ENCODE results near the gene CAPN13.

Gene CAPN13

GRCh38 chr2:30764021-30764800 lies 43.0 kb downstream of the CAPN13 start:
- DNase-seq (ENCODE audit: low read depth) = no peak

- no peak for DNase-seq (ENCODE audit: low read depth)
Observed at GRCh38 chr2:30763151-30763660, 44.0 kb downstream of the CAPN13 start.

- no peak for DNase-seq (ENCODE audit: low read depth)
Observed at GRCh38 chr2:30761226-30761625, 46.0 kb downstream of the CAPN13 start.

GRCh38 chr2:30759481-30759880 lies 47.8 kb downstream of the CAPN13 start:
- no peak for DNase-seq (ENCODE audit: low read depth)

DNA sequence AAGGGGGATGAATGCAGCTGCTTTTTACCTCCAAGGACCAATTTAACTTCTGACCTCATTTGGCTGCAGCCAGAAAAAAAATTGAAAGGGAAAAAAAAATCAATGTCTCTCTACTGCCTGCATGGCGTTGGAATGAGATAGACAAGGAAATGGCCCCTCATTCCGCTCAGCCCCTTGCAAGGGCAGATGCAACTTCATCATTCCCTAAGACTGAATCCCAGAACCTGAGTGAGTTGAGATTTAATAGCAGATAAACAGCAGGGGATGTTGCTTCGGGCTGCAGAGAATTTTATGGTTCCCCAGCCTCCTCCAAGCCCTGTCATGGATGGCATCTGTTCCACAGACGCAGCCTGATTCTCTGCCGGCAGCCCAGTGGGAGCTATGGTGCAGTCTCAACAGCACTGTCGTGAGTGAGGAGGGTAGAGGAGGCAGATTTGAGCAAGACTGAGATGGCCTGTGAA lies 49.0 kb downstream of the CAPN13 start:
- no peak for DNase-seq (ENCODE audit: low read depth)

DNA sequence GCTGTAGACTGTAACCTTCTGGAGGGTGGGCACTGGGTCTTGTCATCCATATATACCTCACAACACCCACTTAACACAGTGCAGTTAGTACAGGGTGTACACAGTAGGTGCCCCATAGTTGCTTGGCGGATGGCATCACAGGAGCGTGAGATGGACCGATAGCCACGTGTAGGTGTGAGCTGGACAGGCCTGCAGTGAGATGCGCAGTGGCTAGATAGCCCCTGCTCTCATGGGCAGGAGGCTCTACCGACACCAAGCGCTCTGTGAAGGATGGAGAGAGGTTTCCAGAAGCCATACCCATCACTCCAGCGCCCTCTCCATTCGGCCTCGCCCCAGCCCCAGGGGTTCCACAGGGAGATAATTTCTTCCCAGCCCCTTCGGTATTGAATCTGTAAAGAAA lies 49.5 kb downstream of the CAPN13 start:
- no peak for DNase-seq (ENCODE audit: low read depth)

DNA sequence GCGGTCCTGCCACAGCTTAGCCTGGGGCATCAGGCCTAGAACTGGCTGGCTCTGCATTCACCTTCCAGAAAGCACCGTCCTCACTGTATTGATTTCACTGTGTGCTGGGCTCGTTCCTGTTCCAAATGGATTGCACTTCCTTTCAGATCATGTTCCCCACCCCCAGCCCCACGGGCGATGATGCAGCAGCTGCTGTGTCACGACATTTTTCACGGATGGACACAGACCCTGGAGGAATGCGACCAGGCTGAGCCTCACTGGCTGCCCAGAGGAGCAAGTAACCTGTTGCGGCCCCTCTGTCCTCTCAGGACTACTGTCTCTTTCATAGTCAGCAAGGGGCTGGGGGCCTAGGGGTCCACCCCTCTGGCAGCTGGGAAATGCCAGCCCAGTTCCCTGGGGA lies 50.3 kb downstream of the CAPN13 start:
- DNase-seq (ENCODE audit: low read depth) = no peak

DNA sequence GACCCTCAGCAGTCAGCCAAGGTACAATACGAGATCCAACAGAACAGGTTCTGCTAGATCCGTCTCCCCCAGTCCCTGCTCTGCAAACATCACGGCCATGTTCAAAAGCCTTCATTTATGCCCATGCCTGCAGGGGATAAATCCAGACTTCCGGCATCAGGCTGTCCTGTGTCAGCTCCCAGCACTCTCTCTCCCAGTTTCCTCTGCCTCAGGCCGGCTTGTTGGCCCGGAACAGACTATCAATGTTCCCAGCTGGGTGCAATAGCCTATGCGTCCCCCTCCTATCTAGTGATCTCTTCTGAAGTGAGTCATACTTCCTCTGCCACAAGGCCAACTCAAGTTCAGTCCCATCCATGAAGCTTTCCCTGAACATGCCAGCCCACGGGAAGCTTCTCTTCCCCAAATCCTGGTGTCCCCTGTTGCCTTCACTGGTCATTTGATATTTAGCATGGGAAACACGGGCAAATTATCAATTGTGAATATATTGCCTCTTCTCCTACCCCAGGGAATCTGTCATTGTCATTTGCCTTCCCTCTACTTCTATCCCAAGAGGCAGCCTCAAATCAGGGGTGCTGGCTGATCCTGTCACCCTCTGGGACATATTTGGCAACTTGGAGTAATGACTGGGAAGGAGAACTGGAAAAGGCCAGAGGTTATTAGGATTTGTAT lies 51.1 kb downstream of the CAPN13 start:
- no peak for DNase-seq (ENCODE audit: low read depth)

GRCh38 chr2:30753630-30754029 lies 53.6 kb downstream of the CAPN13 start:
- no peak for DNase-seq (ENCODE audit: low read depth)

- no peak for DNase-seq (ENCODE audit: low read depth)
Observed at GRCh38 chr2:30752811-30753210, 54.4 kb downstream of the CAPN13 start.

DNA sequence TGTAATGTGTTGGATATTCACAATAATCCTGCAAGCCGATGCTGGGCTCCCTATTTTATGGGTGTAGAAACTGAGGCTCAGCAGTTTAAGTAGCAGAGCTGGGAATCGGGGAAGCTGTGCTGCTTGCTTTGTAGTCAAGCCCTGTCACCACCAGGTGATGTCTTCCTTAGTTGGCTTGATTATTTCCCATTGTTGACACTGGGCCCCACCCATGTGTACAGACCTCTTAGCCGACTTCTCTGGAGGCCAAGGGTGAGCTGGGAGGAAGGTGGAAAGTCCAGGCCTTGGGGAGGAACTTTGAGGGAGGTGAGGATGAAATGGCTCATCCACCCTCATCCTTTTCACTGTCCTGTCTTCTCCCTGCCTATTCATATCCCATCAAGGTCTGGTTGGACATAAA lies 60.0 kb downstream of the CAPN13 start:
- no peak for DNase-seq (ENCODE audit: low read depth)

GRCh38 chr2:30744823-30745222 lies 62.4 kb downstream of the CAPN13 start:
- DNase-seq (ENCODE audit: low read depth) = no peak

GRCh38 chr2:30741576-30741975 lies 65.7 kb downstream of the CAPN13 start:
- DNase-seq (ENCODE audit: low read depth) = no peak

DNA sequence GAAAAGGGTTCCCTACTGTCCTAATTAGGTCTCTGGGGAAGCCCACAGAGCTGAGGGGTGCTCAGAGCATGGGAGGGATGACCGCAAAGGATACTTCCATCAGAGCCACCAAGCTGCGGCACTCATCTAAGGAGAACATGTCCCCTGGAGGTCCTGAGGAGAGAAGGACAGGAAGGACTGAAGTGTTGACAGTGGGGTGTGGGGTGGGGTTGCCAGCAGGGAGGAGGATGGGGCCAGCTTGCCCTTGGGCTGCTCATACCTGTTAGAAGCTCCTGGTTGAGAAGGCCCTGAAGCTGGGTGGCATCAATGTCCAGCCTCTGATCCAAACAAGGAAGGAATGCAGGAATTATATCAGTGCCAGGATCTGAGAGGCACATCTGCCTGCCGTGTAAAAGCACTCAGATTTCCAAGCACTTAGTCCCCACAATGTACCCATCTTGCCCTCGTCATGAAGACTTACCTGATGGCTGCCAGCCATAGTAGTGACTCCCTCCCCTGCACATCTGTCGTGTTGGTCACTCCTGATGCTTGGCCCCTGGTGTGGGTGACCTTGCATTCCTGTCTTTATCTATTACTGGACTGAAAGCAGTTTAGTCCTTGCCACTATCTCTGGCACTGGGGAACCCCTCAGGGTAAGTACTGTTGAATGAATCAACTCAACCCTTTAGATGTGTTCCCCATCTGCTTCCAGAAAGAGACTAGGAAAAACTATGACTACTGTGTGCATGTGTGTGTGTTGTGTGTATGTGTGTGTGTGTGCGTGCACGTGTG lies 68.9 kb downstream of the CAPN13 start:
- DNase-seq (ENCODE audit: low read depth) = no peak

DNA sequence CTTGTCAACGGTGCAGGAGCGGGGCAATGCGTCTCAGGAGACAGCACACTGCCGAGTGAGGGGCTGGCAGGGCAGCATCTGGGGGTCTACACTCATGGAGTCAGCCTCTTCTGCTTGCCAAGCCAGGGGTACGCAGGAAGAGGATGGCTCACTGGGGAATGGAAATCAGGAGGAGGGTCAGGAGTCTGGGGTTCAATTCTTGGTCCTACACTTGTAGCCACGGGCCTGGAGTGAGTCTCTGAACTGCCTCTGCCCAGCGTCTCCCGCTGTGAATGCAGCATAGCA lies 70.0 kb downstream of the CAPN13 start:
- DNase-seq (ENCODE audit: low read depth) = no peak

GRCh38 chr2:30736461-30737325 lies 70.6 kb downstream of the CAPN13 start:
- no peak for DNase-seq (ENCODE audit: low read depth)

GRCh38 chr2:30733876-30734520 lies 73.2 kb downstream of the CAPN13 start:
- no peak for DNase-seq (ENCODE audit: low read depth)

DNA sequence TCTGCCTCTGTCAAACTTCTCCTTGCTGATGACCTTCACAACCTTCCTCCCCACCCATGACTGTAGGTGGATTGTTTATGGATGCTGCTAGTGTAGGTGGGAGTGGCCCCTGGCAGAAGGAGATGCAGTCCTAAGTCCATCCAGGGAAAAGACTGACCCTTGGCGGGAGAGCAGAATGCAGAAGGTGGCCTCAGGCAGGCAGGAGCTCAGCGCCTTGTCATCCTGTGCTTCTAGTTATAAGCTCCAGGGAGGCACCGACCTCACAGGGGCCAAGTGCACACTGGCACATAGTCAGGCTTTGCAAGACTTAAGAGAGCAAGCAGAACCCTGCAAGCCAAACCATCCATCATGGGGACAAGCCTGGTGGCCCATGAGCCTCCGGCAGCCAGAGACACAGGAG lies 74.4 kb downstream of the CAPN13 start:
- no peak for DNase-seq (ENCODE audit: low read depth)

DNA sequence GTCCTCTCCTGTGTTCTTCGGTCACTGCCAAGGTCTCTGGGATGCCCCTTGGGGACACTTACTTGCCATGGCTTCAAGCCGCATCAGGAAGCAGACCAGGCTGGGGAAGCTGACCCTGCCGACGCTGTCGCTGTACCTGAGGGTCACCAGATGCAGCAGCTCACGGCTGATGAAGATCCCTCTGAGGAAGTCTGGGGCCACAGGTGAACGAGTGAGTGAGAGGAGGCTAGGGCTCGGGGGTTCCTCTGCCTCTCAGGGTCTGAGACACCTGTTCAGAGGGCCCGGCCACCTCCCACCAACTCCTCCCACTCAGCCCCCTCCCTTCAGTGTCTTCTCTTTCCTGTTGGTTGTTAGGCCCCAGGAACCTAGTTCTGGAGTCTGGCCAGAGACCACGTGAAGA lies 74.9 kb downstream of the CAPN13 start:
- no peak for DNase-seq (ENCODE audit: low read depth)

- no peak for DNase-seq (ENCODE audit: low read depth)
Observed at GRCh38 chr2:30731706-30732105, 75.5 kb downstream of the CAPN13 start.
